Astrocyte of the cerebellum (primary cell): ENCODE results near the gene GAK.

Source experiments
- DNase-seq: peaks from one replicate; pipeline ENCODE4 v3.0.0-alpha.2; 2011; ENCODE audit warnings: low read depth
- H3K4me3 ChIP-seq: 2 replicates; pipeline ENCODE4 v1.5.1; 2011; ENCODE audit warnings: mild to moderate bottlenecking, low read depth, low read length, moderate library complexity
- in situ Hi-C: cut with HindIII; loops from 2 replicates; pipeline ENCODE4 v1.10.0; 2017; ENCODE audit warnings: low sequenced_read_pairs
- TF ChIP-seq, protein P1 (sequence below): IDR thresholded peaks from 2 replicates; pipeline ENCODE4 v1.5.1; 2012; ENCODE audit warnings: low read length, low read depth, moderate library complexity, mild to moderate bottlenecking; ENCODE audit errors: missing control alignments

The GAK gene

GRCh38 chr4:967113-968104 is 35.3 kb upstream of the GAK start:
- no peak overlapping the region for H3K4me3 ChIP-seq
- no peak for DNase-seq
- TF ChIP-seq, protein P1, sequence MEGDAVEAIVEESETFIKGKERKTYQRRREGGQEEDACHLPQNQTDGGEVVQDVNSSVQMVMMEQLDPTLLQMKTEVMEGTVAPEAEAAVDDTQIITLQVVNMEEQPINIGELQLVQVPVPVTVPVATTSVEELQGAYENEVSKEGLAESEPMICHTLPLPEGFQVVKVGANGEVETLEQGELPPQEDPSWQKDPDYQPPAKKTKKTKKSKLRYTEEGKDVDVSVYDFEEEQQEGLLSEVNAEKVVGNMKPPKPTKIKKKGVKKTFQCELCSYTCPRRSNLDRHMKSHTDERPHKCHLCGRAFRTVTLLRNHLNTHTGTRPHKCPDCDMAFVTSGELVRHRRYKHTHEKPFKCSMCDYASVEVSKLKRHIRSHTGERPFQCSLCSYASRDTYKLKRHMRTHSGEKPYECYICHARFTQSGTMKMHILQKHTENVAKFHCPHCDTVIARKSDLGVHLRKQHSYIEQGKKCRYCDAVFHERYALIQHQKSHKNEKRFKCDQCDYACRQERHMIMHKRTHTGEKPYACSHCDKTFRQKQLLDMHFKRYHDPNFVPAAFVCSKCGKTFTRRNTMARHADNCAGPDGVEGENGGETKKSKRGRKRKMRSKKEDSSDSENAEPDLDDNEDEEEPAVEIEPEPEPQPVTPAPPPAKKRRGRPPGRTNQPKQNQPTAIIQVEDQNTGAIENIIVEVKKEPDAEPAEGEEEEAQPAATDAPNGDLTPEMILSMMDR: no peak
- in situ Hi-C loops: no loop called here

DNA sequence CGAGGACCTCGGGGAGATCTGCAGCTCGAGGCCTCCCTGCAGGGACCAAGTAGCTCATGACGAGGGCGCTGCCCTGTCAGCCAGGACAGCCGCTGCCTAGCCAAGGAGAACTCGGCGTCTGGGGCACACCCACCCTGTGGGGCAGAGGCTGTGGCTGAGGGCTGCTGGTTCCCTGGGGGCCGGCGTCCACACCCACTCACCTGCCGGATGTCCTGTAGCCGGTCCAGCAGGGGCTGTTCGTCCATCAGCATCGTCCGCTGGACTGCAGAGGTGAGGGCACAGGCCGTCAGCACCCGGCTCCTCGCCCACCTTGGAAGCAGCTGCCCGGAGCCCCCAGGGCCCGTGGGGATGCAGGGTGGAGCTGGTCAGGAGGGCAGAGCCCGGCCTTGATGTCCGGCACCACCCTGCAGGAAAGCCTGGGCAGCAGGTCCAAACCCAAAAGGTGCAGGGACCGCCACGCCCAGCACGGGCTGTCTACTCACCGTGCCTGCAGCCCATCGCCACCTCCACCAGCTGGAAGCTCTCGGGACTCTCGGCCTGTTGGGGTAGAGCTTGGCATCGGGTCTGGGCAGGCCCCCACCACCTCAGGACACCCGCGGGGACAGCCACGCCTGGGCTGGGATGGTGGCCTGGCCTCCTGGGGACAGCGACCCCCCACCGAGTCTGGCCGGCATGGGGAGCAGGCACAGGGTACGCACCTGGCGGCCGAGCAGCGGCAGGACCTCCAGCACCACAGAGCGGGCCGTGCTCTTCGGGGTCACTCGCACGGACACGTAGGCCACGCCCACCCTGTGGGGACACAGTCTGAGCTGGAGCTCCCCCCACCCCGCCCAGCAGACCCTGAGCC is 34.4 kb upstream of the GAK start:
- no peak overlapping the region for H3K4me3 ChIP-seq
- in situ Hi-C loops: no loop called here
- TF ChIP-seq, protein P1: no peak
- no peak for DNase-seq

- no peak for DNase-seq
- TF ChIP-seq, protein P1: no peak
- H3K4me3 ChIP-seq: no peak overlapping the region
- in situ Hi-C loops: no loop called here
Observed at GRCh38 chr4:965766-966134, 33.6 kb upstream of the GAK start.

GRCh38 chr4:965048-965765 is 33.1 kb upstream of the GAK start:
- H3K4me3 ChIP-seq: no peak overlapping the region
- TF ChIP-seq, protein P1: no peak
- no peak for DNase-seq
- in situ Hi-C loops: no loop called here

- no peak for DNase-seq
- in situ Hi-C loops: no loop called here
- H3K4me3 ChIP-seq: no peak overlapping the region
- TF ChIP-seq, protein P1: no peak
Observed at GRCh38 chr4:964346-965025, 32.4 kb upstream of the GAK start.
